Measurements from ENCODE around the gene CCDC158.

DNA sequence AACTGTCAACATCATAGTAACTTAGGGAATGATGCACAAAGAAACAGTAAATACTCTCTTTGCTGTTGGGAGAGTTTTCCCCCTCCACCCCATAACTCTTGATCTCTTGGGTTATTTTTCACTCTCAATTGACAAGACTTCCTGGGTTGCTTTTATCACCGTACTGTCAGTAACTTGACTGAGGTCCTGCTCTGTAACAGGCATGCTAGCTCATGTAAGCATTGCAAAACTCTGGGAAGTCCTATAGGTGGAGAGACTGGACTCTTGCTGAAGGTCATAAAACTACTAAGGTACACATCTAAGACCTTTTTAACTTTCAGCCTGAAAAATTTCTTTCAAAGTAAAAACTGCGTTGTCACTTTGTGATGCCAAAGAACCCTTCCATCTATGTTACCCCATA, 25.0 kb upstream of the CCDC158 start:
- TF ChIP-seq EZH2phosphoT487 (IDR thresholded peaks at IDR 0.05; ENCODE audit: borderline replicate concordance, low read depth, low read length) = no peak
- TF ChIP-seq, protein P1, sequence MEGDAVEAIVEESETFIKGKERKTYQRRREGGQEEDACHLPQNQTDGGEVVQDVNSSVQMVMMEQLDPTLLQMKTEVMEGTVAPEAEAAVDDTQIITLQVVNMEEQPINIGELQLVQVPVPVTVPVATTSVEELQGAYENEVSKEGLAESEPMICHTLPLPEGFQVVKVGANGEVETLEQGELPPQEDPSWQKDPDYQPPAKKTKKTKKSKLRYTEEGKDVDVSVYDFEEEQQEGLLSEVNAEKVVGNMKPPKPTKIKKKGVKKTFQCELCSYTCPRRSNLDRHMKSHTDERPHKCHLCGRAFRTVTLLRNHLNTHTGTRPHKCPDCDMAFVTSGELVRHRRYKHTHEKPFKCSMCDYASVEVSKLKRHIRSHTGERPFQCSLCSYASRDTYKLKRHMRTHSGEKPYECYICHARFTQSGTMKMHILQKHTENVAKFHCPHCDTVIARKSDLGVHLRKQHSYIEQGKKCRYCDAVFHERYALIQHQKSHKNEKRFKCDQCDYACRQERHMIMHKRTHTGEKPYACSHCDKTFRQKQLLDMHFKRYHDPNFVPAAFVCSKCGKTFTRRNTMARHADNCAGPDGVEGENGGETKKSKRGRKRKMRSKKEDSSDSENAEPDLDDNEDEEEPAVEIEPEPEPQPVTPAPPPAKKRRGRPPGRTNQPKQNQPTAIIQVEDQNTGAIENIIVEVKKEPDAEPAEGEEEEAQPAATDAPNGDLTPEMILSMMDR (conservative IDR thresholded peaks at IDR 0.05; ENCODE audit: low read length) = no peak
